Duodenal mucosa (tissue), 2 donors: ENCODE results near the gene FBXO8.

Experiments used
- H3K27ac ChIP-seq: one replicate; pipeline ENCODE4 v1.7.0; 2013; ENCODE audit warnings: low read depth, low read length
- H3K27me3 ChIP-seq, 2 donors: one replicate each; pipeline ENCODE4 v1.7.0; 2013; ENCODE audit warnings: low read length in 2 of 2, control low read depth in 1 of 2; ENCODE audit not compliant: insufficient read depth in 2 of 2, control insufficient read depth in 1 of 2
- H3K36me3 ChIP-seq, 2 donors: one replicate each; pipeline ENCODE4 v1.7.0; 2013; ENCODE audit warnings: low read length in 2 of 2, control low read depth in 1 of 2; ENCODE audit not compliant: insufficient read depth in 2 of 2, control insufficient read depth in 1 of 2
- H3K4me1 ChIP-seq, 2 donors: one replicate each; pipeline ENCODE4 v1.7.0; 2013; ENCODE audit warnings: low read length in 2 of 2, control low read depth in 1 of 2; ENCODE audit not compliant: insufficient read depth in 2 of 2, control insufficient read depth in 1 of 2
- H3K4me3 ChIP-seq, 2 donors: one replicate each; pipeline ENCODE4 v1.7.0; 2013; ENCODE audit warnings: low read length in 2 of 2, low read depth in 1 of 2
- H3K9ac ChIP-seq, 2 donors: one replicate each; pipeline ENCODE4 v1.7.0; 2013; ENCODE audit warnings: low read length in 2 of 2, low read depth in 1 of 2
- H3K9me3 ChIP-seq, 2 donors: one replicate each; pipeline ENCODE4 v1.7.0; 2013; ENCODE audit warnings: low read length in 2 of 2, control low read depth in 1 of 2; ENCODE audit not compliant: control insufficient read depth in 1 of 2

FBXO8 gene

GRCh38 chr4:174198396-174198795, 85.1 kb downstream of the FBXO8 start:
- H3K27ac ChIP-seq, result no peak overlapping the region
- H3K27me3 ChIP-seq, result peaks cover 3 to 13% of the 10 kb centered on the region in 2 donors
- H3K4me1 ChIP-seq, result no peaks in the 10 kb centered on the region
- no peak overlapping the region for H3K4me3 ChIP-seq
- no peak overlapping the region for H3K9ac ChIP-seq
- H3K9me3 ChIP-seq, result no peaks in the 10 kb centered on the region
- no peaks in the 10 kb centered on the region for H3K36me3 ChIP-seq

DNA sequence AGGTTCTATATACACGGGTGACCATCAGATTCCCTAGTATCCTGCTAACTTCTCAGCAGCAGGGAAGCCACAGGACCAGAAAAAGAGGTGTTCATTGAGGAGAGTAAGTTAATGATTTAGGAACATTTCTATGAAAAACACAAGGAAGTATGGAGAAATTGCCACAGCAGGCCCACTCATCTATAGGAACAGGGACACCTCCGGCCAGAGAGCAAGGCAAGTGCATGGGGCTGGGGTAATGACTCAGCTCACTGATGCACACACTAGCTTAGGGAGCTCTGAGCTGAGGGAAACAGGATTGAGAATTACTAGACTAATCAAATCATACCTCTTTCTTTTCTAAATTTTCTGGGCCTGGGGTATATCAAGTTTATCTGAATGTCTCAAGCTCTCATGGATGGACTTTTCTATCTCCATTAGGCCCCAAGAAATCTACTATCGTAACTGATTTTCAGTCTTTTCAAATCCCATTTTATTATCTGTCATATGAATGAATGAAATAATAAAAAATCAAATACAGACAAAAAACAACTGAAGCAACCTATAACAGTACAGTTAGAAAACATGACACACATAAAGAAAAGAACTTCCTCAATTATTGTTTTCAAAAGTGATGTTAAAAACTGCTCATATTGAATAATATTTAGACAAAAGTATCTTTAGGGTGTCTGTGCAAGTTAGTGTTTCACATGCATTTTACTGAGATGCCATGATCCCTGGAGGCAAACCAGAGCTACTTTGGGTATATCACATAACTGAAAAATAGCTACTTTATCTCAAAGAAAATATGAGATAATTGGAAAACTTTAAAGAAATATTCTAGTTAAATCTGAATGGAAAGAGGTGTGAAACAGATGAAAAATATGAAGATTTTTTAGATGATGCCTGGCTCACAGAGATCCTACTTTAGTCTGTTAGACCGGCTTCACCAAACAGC, 89.8 kb downstream of the FBXO8 start:
- Histone ChIP-seq H3K4me1 (no peaks in the 10 kb centered on the region), H3K36me3 (no peaks in the 10 kb centered on the region), H3K4me3 (no peak overlapping the region), H3K27ac (no peak overlapping the region), H3K9ac (no peak overlapping the region), H3K27me3 (peaks cover 3 to 9% of the 10 kb centered on the region in 2 donors), H3K9me3 (no peaks in the 10 kb centered on the region)

DNA sequence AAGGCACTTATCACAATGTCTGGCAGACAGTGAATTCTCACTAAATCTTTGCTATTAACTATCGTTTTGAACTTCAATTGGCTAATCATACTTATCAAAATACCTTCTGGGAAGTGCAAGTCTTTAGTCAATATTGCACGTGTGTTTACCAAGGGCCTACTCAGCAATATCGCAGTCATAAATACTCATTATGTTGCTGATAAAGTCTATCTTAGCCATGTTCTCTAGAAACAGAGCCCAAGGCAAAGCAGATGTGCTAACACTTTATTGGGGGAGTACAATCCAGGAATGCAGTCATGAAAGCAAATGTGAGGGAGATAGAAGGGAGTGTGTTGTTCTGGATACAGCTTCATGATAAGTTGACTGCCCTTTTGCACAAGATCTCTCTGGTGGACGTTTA, 90.5 kb downstream of the FBXO8 start:
- H3K9ac ChIP-seq, result no peak overlapping the region
- H3K27ac ChIP-seq, result no peak overlapping the region
- H3K4me1 ChIP-seq, result no peaks in the 10 kb centered on the region
- H3K4me3 ChIP-seq, result no peak overlapping the region
- H3K9me3 ChIP-seq, result no peaks in the 10 kb centered on the region
- H3K36me3 ChIP-seq, result no peaks in the 10 kb centered on the region
- peaks cover 2 to 8% of the 10 kb centered on the region in 2 donors for H3K27me3 ChIP-seq

- H3K36me3 ChIP-seq, result no peaks in the 10 kb centered on the region
- no peak overlapping the region for H3K9ac ChIP-seq
- no peak overlapping the region for H3K4me3 ChIP-seq
- H3K27me3 ChIP-seq, result no peaks in the 10 kb centered on the region
- H3K27ac ChIP-seq, result no peak overlapping the region
- no peaks in the 10 kb centered on the region for H3K9me3 ChIP-seq
- H3K4me1 ChIP-seq, result no peaks in the 10 kb centered on the region
These were observed 92.5 kb downstream of the FBXO8 start for GRCh38 chr4:174190832-174191500.

GRCh38 chr4:174189392-174190015, 94.0 kb downstream of the FBXO8 start:
- Histone ChIP-seq H3K4me1 (no peaks in the 10 kb centered on the region), H3K4me3 (no peak overlapping the region), H3K9me3 (no peaks in the 10 kb centered on the region), H3K36me3 (no peaks in the 10 kb centered on the region), H3K27me3 (no peaks in the 10 kb centered on the region), H3K27ac (no peak overlapping the region), H3K9ac (no peak overlapping the region)
